Left cardiac atrium (tissue), 4 donors: Measurements from ENCODE around the gene B3GNT4. TPM values are rescaled to one million over a fixed set of nuclear protein-coding genes. Genes with fewer than 3 reads are reported as not detected.
"Not testable (repeated sequence)": the region's sequence is repeated elsewhere in the genome, so short reads cannot be mapped to it uniquely, and the experiment has no call there.

Experiments used
- ATAC-seq, 2 donors: fragments of 200-7000 bp; cut with Tn5 transposase; one replicate each; pipeline ENCODE4 v1.9.1; 2020; ENCODE audit warnings: mild to moderate bottlenecking in 2 of 2, moderate library complexity in 2 of 2
- DNase-seq: peaks from one replicate; pipeline ENCODE4 v3.0.0-alpha.2; 2020
- intact Hi-C, 2 donors: fragments of 100-400 bp; cut with DNase I; formaldehyde crosslinking; loops; one replicate each; pipeline versions ENCODE4 v1.14.1 to v1.15.1; 2022 to 2023
- total RNA-seq, 2 donors: library from RNA; stranded (reverse); fragmentation: NEBNext Ultra II Directional; extraction: Animal tissue kit (Norgen Biotek cat#: 25700); gene quantifications; one replicate each; pipeline ENCODE4 v1.2.1, GENCODE V29; 2021
- donor health status: DM: no; HTN: yes; CAD: no.
- donor health status: DM: no; HTN: yes; CAD: no; lungs with severe emphysema.
- donor health status: DM: yes; HTN: yes; CAD: no.
- donor health status: Dilated cardiomyopathy.

Gene B3GNT4
- total RNA-seq, 2 donors from 2014 or later: not detected

- DNase-seq: no peak
- no peak for ATAC-seq
- intact Hi-C loops: no loop called here
Measured at GRCh38 chr12:122206976-122207375, 3.5 kb downstream of the B3GNT4 start.

DNA sequence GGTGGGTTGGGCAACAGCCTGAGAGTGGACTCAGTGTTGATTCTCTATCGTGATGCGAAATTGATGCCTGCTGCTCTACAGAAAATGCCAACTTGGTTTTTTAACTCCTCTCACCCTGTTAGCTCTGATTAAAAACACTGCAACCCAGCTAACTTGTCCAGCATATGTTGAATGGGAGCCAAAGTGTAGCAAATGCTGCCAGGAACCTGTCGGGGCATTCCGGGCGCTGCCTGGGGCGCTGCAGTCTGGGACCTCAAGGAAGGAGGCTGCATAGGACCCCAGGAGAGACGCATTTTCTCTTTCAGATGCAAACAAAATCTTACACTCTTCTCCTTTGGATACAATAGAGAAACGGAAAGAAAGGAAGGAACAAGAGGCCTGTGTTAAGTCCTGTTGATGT is 3.9 kb downstream of the B3GNT4 start:
- ATAC-seq (no peak), DNase-seq (no peak)
- intact Hi-C loops: no loop called here

DNA sequence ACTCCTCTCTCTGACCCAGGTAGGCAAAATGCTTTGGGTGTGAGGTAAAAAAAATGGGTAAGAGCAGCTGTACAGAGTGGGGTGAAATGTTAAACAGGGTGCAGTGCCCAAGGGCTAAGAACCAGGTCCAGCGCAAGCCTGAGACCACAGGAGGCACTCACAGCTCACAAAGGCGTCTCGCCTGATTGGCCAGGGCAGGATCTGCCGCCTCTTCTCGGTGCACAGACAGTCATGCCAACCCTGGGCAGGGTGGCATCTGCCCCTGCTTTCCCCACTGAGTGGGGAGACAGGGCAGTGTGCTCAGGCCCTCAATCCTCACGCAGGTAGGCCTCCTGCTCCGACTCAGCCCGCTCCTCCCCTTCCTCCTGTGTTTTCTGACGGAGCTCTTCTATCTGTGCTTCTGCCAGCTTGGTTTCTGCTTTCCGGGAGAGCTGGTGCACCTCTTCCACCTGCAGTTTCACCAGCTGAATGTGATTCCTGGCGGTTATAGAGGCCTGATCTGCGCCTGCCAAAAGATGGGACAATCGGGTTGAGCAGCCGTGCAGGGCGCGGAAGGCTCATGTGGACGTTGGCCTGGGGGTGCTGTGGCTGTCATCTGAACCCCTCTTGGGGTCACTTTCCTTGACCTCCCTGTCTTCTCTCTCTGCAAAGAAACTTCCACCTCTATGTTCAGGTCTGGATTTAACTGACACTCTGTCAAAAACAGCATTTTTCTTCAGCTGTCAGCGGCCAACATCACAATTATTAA is 4.7 kb downstream of the B3GNT4 start:
- DNase-seq (no peak), ATAC-seq (no peak)
- intact Hi-C loops: no loop called here

DNA sequence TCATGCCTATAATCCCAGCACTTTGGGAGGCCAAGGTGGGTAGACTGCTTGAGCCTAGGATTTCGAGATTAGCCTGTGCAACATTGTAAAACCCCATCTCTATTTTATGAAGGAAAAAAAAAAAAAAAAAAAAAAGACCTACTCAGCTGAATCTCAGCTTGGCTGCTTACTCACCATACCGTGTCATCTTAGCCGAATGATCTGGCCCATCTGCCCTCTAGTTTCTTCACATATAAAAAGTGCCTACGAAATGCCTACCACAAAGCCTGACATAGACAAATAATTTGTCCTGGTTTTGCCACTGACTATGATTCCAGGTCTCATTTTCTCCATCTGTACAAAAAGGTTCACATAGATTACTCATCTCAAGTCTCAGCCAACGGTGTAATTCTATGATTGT is 12.3 kb downstream of the B3GNT4 start:
- DNase-seq: no peak
- intact Hi-C loops: no loop called here
- no peak for ATAC-seq

DNA sequence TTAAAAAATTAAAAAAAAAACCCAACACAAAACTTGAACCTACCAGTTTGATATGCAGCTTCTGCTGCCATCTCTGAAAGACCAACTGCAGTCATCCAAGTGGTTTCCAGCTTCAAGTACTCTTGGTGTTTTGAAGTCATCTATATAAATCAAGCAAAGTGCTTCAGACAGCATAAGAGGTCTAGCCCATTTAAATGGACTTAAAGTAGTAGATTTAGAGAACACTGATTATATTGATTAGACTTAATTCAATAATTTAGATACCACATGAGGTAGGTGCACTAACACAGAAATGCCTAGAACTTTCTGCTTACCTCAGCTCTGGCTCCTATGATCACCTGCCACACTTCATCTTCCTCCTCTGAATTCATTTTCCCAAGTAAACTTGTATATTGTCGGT is 12.9 kb downstream of the B3GNT4 start:
- ATAC-seq (no peak), DNase-seq (no peak)
- intact Hi-C loops: no loop called here

DNA sequence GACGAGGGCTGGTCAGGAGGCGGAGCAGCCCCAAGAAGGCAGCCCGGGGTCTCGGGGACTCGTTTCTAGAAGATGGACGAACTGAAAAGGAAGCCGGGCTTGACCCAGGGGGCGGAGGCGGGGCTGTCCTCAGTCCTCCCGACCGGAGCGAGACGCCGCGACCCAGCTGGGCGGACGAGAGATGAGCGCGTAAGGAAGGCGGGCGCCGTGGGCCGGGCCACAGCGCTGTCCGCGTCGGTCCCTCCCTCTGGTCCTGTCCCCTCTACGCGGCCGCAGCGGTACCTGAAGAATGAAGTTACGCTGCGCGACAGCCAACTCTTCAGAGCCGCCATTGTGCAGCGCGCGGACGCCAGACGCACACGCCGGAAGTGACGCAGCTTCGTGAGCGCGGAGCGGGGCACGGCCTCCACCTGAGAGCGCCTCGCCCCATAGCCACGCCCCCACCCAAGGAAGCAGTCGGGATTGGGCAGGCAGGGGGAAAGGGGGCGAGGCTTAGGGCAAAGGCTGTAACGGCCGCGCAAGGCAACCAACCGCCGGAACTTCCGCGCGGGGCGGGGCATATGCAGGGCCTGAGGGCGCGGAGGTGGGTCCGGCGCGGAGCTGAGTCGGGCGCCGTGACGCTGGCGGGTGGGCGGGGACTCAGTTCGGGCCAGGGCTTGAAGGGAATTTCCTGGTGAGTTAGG is 22.3 kb downstream of the B3GNT4 start, which contains the start of gene DIABLO:
DIABLO (minus strand) TSS at position 370 of the 683 bp plus-strand sequence; CDS start at position 332, 38 bp downstream.
- DNase-seq (peak; percentile 100), ATAC-seq (peak; percentile 98)
- intact Hi-C loops: no loop called here

DNA sequence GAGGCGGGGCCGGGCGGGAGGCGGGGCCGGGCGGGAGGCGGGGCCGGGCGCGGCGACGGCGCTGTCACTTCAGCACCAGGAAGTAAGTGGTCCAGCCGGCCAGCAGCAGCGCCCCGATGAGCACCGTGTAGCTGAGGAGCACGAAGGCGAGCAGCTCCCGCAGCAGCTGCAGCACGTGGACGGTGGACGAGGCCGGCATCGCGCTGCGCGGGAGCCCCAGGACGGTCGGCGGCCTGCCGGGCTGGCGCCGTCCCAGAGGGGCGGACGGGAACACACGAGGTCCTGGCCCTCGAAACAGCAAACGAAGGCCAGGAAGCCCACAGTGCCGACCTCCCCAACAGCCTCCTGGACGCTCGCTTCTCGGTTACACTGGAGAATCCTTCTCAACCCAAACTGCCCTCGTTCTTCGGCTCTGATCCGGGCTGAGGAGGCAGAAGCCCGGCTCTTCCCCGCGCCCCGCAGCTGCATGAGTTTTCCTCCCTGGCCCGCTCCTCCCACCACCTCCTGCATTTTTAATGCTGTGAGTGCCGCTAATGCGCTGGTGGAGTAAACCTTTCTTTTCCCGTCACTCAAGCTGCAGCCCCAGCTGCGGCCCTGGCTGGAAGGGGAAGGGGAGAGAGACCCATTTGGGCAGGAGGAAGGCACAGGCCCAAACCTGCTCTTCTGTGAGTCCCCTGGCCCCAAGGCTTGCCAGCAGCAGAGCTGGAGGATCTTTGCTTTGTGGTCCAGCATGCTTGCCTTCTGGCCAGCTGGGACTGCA is 23.0 kb downstream of the B3GNT4 start:
- DNase-seq (no peak), ATAC-seq (no peak)
- intact Hi-C loops: no loop called here

DNA sequence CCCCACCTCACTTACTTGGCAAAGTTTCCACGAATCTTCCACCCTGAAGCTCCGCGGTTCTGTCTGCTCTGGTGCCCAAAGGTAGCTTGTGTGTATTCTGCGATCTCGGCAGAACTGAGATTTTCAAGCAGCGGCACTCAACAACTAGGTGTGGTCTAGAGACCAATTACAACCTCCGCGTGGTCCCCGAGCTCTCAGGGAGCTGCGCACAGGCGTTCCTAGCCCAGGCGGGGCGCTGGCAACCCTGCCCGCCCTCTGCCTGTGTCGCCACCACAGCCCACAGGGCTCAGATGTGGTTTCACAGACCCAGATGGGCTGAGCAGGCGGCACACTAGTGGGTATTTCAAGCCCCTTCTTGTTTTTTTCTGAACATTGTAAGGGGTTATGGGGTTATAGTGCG is 23.8 kb downstream of the B3GNT4 start:
- ATAC-seq (no peak), DNase-seq (no peak)
- intact Hi-C loops: no loop called here

GRCh38 chr12:122228092-122228491 is 24.6 kb downstream of the B3GNT4 start:
- DNase-seq (no peak), ATAC-seq (no peak)
- intact Hi-C loops: no loop called here

GRCh38 chr12:122230798-122231197 is 27.3 kb downstream of the B3GNT4 start:
- ATAC-seq (no peak), DNase-seq (no peak)
- intact Hi-C loops: no loop called here

DNA sequence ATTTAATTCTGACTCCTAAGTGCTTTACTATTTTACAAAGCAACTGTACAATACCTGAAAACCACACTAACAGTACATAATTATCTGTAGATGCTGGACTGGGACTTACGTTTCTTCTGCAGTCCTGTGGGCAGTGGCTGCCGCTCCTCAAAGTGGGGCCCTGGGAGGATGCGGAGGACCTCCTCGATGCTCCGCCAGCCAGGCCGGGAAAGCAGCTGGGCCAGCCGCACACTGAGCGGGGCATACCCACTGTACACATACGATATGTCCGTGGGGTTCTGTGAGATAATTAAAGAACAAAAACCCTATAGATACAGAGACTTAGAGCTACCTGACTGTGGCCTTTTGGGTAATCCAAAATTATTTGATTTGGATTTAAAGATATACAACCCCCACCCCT is 29.2 kb downstream of the B3GNT4 start:
- intact Hi-C loops: no loop called here
- DNase-seq (no peak), ATAC-seq (no peak)

- intact Hi-C loops: no loop called here
Measured at GRCh38 chr12:122235741-122236140, 32.2 kb downstream of the B3GNT4 start.

DNA sequence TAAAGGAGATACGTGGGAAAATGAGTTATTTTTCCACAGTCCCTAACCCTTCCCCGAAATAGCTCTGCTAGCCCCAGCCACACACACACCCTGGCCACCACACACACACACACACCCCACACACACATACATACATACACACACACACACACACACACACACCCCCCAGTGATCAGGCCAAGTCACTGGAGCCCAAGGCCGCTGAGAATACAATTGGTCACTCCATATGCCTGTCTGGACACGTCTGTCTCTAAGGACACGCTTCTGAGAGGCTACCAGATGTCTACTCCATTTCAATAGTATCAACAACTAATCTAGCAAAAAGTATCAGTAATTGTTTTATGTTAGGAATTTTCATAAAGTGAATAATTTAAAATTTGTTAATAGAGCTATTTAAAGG is 35.4 kb downstream of the B3GNT4 start:
- intact Hi-C loops: no loop called here
- ATAC-seq: no peak
- no peak for DNase-seq

More at GRCh38 chr12:122235741-122236140, 32.2 kb downstream of the B3GNT4 start:
- no peak for DNase-seq
- no peak for ATAC-seq

GRCh38 chr12:122243965-122244364 is 40.5 kb downstream of the B3GNT4 start:
- intact Hi-C loops: no loop called here
- DNase-seq (no peak), ATAC-seq (no peak)

DNA sequence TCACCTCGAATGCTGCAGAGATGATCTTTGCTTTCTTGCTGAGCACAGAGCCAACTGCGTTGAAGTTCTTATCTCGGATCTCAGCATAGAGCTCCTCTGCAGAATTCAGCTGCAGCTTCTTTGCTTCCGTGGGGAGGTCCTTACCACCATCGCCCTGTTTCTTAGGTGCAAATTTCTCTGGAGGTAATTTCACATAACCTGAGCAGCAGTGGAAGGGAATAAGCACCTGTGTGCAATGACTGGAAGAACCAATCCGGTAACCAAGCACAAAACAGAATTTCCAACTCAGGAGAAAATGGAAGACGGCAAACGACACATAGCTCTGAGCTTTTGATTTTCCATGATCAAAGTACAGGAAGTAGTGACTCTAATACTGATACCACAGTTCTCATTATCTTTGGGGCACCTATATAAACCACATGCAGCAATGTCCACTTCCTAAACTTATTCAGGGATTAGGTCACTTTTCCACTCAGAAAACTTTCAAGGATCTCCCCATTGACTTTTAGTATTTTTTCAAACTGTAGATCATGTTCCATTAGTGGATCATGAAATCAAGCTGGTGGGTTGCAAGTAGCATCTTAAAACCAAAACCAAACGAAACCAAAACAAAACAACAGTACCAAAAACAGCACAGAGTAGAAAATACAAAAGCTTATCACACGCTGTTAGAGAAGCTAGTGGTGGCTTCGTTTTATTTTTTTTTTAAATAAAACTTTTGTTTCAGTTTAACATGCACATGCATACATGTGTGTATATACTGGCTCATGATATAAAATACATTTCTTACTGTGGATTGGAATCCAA is 41.3 kb downstream of the B3GNT4 start:
- DNase-seq (no peak), ATAC-seq (no peak)
- intact Hi-C loops: no loop called here

DNA sequence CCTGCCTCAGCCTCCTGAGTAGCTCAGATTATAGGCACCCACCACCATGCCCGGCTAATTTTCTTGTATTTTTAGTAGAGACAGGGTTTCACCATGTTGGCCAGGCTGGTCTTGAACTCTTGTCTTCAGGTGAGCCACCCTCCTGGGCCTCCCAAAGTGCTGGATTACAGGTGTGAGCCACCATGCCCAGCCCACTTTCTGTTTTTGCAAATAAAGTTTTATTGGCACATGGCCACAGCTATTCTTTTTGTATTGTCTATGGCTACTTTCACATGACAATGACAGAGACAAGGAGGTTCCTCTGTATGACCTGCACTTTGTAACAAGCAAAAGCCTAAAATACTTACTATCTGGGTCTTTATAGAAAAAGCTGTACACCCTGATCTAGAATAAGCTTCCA is 42.0 kb downstream of the B3GNT4 start:
- DNase-seq: no peak
- intact Hi-C loops: no loop called here
- ATAC-seq: no peak

DNA sequence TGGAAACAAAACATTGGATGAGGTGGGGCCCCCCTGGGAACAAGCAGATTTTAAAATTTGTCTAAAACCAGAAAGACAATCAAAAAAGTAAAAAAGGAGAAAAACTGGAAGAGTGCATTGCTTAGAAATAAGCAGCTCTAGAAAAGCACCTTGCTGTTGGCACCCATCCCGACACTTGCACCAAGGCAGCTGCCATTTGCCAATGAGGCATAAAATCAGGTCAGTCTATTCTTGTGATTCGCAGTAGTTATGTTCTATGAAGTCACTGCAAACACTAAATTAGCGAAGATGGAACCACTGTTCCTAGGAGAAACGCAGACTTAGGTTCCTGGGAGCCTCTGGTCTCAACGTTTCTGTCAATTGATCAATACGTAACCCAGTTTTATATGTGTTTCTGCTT is 46.5 kb downstream of the B3GNT4 start:
- DNase-seq (no peak), ATAC-seq (no peak)
- intact Hi-C loops: no loop called here

DNA sequence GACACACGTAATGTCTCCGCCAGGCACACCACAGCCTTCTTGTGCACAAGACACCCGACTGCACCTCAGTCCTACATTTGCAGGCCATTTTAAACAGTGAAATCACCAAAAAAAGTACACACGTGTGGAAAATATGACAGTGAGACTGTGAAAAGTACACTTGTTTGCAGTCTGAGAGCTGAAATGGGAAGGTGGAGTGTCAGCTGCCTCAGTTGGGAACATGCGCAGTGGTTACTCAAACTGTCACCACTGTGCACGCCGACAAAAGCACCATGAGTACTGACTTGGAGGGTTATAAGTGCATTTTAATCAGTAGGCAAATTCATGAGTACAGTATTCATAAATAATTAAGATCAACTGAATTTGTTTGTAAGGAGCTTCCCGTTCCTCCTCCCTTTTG is 47.0 kb downstream of the B3GNT4 start:
- DNase-seq: no peak
- no peak for ATAC-seq
- intact Hi-C loops: no loop called here

- not testable (repeated sequence) for ATAC-seq, DNase-seq
Measured at GRCh38 chr12:122258462-122258861, 55.0 kb downstream of the B3GNT4 start.

More at GRCh38 chr12:122258462-122258861, 55.0 kb downstream of the B3GNT4 start:
- intact Hi-C loops: not testable (repeated sequence)
